ENCODE data around the gene DIP2C.

- TF ChIP-seq, protein P1, sequence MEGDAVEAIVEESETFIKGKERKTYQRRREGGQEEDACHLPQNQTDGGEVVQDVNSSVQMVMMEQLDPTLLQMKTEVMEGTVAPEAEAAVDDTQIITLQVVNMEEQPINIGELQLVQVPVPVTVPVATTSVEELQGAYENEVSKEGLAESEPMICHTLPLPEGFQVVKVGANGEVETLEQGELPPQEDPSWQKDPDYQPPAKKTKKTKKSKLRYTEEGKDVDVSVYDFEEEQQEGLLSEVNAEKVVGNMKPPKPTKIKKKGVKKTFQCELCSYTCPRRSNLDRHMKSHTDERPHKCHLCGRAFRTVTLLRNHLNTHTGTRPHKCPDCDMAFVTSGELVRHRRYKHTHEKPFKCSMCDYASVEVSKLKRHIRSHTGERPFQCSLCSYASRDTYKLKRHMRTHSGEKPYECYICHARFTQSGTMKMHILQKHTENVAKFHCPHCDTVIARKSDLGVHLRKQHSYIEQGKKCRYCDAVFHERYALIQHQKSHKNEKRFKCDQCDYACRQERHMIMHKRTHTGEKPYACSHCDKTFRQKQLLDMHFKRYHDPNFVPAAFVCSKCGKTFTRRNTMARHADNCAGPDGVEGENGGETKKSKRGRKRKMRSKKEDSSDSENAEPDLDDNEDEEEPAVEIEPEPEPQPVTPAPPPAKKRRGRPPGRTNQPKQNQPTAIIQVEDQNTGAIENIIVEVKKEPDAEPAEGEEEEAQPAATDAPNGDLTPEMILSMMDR (conservative IDR thresholded peaks at IDR 0.05; ENCODE audit: low read length), result no peak
- no peak for TF ChIP-seq EZH2phosphoT487 (IDR thresholded peaks at IDR 0.05; ENCODE audit: borderline replicate concordance)
Observed at GRCh38 chr10:558364-558763, 131.1 kb downstream of the DIP2C start.

Measured in Loucy (cell line).